HepG2 (cell line): ENCODE measurements around the gene CEACAM16. TPM values are rescaled to one million over a fixed set of nuclear protein-coding genes. Genes with fewer than 3 reads are reported as not detected.
A peak's percentile ranks its signal among the peaks of the same experiment; 100 is the strongest.

Experiments
- AKAP8 ChIP-seq: sonication (generic); formaldehyde crosslinking; IDR thresholded peaks from 2 replicates; pipeline ENCODE4 v1.5.1; 2020; ENCODE audit warnings: mild to moderate bottlenecking, missing genetic modification reagents
- HDAC2 ChIP-seq: sonication (generic); formaldehyde crosslinking; IDR thresholded peaks from 2 replicates; pipeline ENCODE4 v1.4.0; 2020; ENCODE audit warnings: missing genetic modification reagents
- KDM5B ChIP-seq: sonication (generic); formaldehyde crosslinking; IDR thresholded peaks from 2 replicates; pipeline ENCODE4 v1.4.0; 2020; ENCODE audit warnings: missing genetic modification reagents, mild to moderate bottlenecking, borderline replicate concordance
- KLF16 ChIP-seq, 2 experiments: sonication (generic) in 1 of 2; formaldehyde crosslinking in 1 of 2; IDR thresholded peaks; 2 replicates each; pipeline versions ENCODE4 v1.6.1 to v1.8.0; 2016 to 2023; ENCODE audit warnings: missing genetic modification reagents in 2 of 2, missing compliant biosample characterization in 1 of 2
- NFKB2 ChIP-seq: sonication (generic); formaldehyde crosslinking; IDR thresholded peaks from 2 replicates; pipeline ENCODE4 v1.4.0; 2020; ENCODE audit warnings: missing genetic modification reagents, borderline replicate concordance
- NFYC ChIP-seq: IDR thresholded peaks from 2 replicates; pipeline ENCODE4 v1.6.1; 2016; ENCODE audit warnings: missing genetic modification reagents, missing compliant biosample characterization
- POLR2G ChIP-seq: fragments of 200-400 bp; formaldehyde crosslinking; IDR thresholded peaks from 2 replicates; pipeline ENCODE4 v1.6.1; 2018; ENCODE audit warnings: mild to moderate bottlenecking, low read depth, low read length, moderate library complexity
- REXO4 ChIP-seq: sonication (generic); formaldehyde crosslinking; IDR thresholded peaks from 2 replicates; pipeline ENCODE4 v1.8.0; 2022; ENCODE audit warnings: missing genetic modification reagents, mild to moderate bottlenecking, borderline replicate concordance
- TEAD3 ChIP-seq: optimal IDR thresholded peaks from 2 replicates; pipeline ENCODE3; 2016; ENCODE audit warnings: borderline replicate concordance
- ZBTB38 ChIP-seq: sonication (generic); formaldehyde crosslinking; IDR thresholded peaks from 2 replicates; pipeline ENCODE4 v1.5.1; 2020; ENCODE audit warnings: mild to moderate bottlenecking, missing genetic modification reagents
- ZNF121 ChIP-seq: sonication (generic); formaldehyde crosslinking; IDR thresholded peaks from 2 replicates; pipeline ENCODE4 v1.5.0; 2020; ENCODE audit warnings: mild to moderate bottlenecking, missing genetic modification reagents
- ZNF280B ChIP-seq: sonication (generic); formaldehyde crosslinking; IDR thresholded peaks from 2 replicates; pipeline ENCODE4 v1.5.0; 2020; ENCODE audit warnings: missing genetic modification reagents, mild to moderate bottlenecking, borderline replicate concordance
- ZNF501 ChIP-seq: sonication (generic); formaldehyde crosslinking; IDR thresholded peaks from 2 replicates; pipeline ENCODE4 v1.5.1; 2020; ENCODE audit warnings: mild to moderate bottlenecking, moderate library complexity, missing genetic modification reagents
- ZNF687 ChIP-seq: sonication (generic); formaldehyde crosslinking; IDR thresholded peaks from 2 replicates; pipeline ENCODE4 v1.5.1; 2020; ENCODE audit warnings: mild to moderate bottlenecking, missing genetic modification reagents, moderate library complexity
- ZNF766 ChIP-seq: sonication (generic); formaldehyde crosslinking; IDR thresholded peaks from 2 replicates; pipeline ENCODE4 v1.5.0; 2020; ENCODE audit warnings: missing genetic modification reagents, borderline replicate concordance
- ZNF816 ChIP-seq: sonication (generic); formaldehyde crosslinking; IDR thresholded peaks from 2 replicates; pipeline ENCODE4 v1.8.0; 2022; ENCODE audit warnings: missing genetic modification reagents, mild to moderate bottlenecking, borderline replicate concordance
- polyA plus RNA-seq, 8 experiments: library from polyadenylated mRNA; depleted of rRNA in 3 of 8; stranded (reverse) in 7 of 8; unstranded in 1 of 8; fragments of >200 nt; fragmentation: Illumina TruSeq in 4 of 8; extraction: Trizol in 4 of 8; gene quantifications; 2 replicates each; pipeline versions ENCODE4 v1.2.1 to v1.2.3, GENCODE V29; 2011 to 2016; ENCODE audit warnings: low read depth in 4 of 8, missing spikeins in 1 of 8, mixed read lengths in 1 of 8; ENCODE audit not compliant: insufficient read depth in 1 of 8
- total RNA-seq, 5 experiments: library from RNA; depleted of rRNA; stranded (reverse); fragments of >200 nt; fragmentation: Illumina TruSeq; extraction: Trizol; gene quantifications; 2 replicates each; pipeline ENCODE4 v1.2.3, GENCODE V29; 2016; ENCODE audit warnings: low read depth in 1 of 5
- TF ChIP-seq, protein P1 (sequence below): sonication (generic); formaldehyde crosslinking; IDR thresholded peaks from 2 replicates; pipeline ENCODE4 v1.4.0; 2020; ENCODE audit warnings: missing genetic modification reagents
- TF ChIP-seq, protein P2 (sequence below): sonication (generic); formaldehyde crosslinking; IDR thresholded peaks from 2 replicates; pipeline ENCODE4 v1.4.0; 2020; ENCODE audit warnings: missing genetic modification reagents

CEACAM16 gene
- total and polyA plus RNA-seq, 2 of the 13 experiments (the other 11 are each of a cell fraction or from before 2014, with no cell fraction given): not detected

DNA sequence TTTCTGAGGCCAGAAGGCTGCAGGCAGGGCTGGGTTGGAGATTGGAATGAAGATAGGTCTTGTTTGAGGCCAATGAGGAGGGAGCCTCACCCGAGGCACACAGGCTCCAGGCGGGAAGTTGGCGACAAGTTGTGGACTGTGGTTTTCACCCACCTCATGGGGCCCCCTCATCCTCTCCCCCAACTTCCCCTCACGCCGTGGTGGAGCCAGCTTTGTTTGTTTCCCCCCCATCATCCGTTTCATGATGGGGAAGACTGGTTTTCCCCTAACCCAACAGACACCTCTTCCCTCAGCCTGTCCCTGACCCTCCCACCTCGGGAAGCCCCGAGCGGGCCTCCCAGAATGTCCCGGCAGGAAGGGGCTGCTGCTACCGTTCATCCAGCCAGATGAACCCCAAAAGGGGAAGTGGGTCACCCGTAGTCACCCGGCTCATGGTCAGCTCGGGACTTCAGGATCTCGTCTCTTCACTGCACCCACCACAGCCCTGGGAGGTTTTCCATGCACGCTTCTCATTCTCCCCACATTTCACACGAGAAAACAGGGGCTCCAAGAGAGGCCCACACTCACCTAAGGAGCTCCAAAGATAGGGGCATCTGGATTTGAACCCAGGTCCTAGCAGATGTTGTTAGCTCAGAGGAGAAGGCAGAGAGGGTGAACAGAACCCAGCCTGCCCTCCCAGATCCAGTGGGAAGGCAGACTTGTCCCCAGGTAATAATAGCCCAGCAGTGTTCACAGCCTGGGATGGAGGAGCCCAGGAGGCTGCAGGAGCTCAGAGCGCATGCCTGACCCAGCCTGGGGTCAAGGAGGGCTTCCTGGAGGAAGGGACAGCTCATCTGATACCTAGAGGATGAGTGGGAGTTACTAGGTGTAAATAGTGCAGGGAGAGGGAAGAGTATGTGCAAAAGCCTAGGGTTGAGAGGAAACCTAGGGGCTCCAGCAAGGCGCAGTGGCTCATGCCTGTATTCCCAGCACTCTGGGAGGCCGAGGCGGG lies 23.5 kb downstream of the CEACAM16 start (continued):
- TF ChIP-seq, protein P1, sequence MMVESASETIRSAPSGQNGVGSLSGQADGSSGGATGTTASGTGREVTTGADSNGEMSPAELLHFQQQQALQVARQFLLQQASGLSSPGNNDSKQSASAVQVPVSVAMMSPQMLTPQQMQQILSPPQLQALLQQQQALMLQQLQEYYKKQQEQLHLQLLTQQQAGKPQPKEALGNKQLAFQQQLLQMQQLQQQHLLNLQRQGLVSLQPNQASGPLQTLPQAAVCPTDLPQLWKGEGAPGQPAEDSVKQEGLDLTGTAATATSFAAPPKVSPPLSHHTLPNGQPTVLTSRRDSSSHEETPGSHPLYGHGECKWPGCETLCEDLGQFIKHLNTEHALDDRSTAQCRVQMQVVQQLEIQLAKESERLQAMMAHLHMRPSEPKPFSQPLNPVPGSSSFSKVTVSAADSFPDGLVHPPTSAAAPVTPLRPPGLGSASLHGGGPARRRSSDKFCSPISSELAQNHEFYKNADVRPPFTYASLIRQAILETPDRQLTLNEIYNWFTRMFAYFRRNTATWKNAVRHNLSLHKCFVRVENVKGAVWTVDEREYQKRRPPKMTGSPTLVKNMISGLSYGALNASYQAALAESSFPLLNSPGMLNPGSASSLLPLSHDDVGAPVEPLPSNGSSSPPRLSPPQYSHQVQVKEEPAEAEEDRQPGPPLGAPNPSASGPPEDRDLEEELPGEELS: peak; percentile 27; the same call in 1 of the 2 replicates
- peak; percentile 59; the same call in 1 of the 2 replicates for TF ChIP-seq ZBTB38 (CRISPR knock-in tag)
- 0 out of 2 replicates have a peak, but pooled peaks have one; percentile 28 for TF ChIP-seq POLR2G
- 0 out of 2 replicates have a peak, but pooled peaks have one; percentile 46 for TF ChIP-seq HDAC2 (CRISPR knock-in tag)
- no peak for TF ChIP-seq ZNF501 (CRISPR knock-in tag)
- no peak for TF ChIP-seq KLF16 (CRISPR knock-in tag; IDR thresholded peaks at IDR 0.05)
- TF ChIP-seq REXO4 (CRISPR knock-in tag): no peak
- TF ChIP-seq TEAD3 (CRISPR knock-in tag): peak; percentile 38
- TF ChIP-seq ZNF687 (CRISPR knock-in tag): peak; percentile 78
- no peak for TF ChIP-seq AKAP8
- TF ChIP-seq ZNF766 (CRISPR knock-in tag): no peak
- no peak for TF ChIP-seq ZNF121 (CRISPR knock-in tag)
- 0 out of 2 replicates have a peak, but pooled peaks have one; percentile 35 for TF ChIP-seq KDM5B (CRISPR knock-in tag)
- peak; percentile 57; the same call in 1 of the 2 replicates for TF ChIP-seq NFKB2 (CRISPR knock-in tag)
- TF ChIP-seq NFYC: no peak
- TF ChIP-seq ZNF816 (CRISPR knock-in tag): no peak
- TF ChIP-seq, protein P2, sequence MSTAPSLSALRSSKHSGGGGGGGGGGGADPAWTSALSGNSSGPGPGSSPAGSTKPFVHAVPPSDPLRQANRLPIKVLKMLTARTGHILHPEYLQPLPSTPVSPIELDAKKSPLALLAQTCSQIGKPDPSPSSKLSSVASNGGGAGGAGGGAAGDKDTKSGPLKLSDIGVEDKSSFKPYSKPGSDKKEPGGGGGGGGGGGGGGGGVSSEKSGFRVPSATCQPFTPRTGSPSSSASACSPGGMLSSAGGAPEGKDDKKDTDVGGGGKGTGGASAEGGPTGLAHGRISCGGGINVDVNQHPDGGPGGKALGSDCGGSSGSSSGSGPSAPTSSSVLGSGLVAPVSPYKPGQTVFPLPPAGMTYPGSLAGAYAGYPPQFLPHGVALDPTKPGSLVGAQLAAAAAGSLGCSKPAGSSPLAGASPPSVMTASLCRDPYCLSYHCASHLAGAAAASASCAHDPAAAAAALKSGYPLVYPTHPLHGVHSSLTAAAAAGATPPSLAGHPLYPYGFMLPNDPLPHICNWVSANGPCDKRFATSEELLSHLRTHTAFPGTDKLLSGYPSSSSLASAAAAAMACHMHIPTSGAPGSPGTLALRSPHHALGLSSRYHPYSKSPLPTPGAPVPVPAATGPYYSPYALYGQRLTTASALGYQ: 0 out of 2 replicates have a peak, but pooled peaks have one; percentile 41
- 0 out of 2 replicates have a peak, but pooled peaks have one; percentile 17 for TF ChIP-seq ZNF280B
